HCT116 (cell line): ENCODE results near the gene PIAS2. TPM values are rescaled to one million over a fixed set of nuclear protein-coding genes. Genes with fewer than 3 reads are reported as not detected.

ENCODE experiments used
- ATAC-seq: fragments of 200-7000 bp; cut with Tn5 transposase; 2 replicates; pipeline ENCODE4 v1.9.1; 2020; ENCODE audit warnings: mild to moderate bottlenecking, moderate library complexity
- BruUV-seq: library from RNA; stranded (reverse); fragments of 400-500 nt; replicated peaks from 2 replicates; lab custom pipeline; 2021; lab: Mats Ljungman, UMichigan
- CTCF ChIA-PET: fragments of 300-600 bp; sonication (Branson Sonifier 250); formaldehyde crosslinking; loops from one replicate; lab custom pipeline; 2021; ENCODE audit warnings: antibody characterized with exemption; lab: Charles Lee
- POLR2A ChIA-PET: fragments of 300-600, 350-600 bp; sonication (Branson Sonifier 250); formaldehyde crosslinking; loops from one replicate; lab custom pipeline; 2021; ENCODE audit warnings: antibody characterized with exemption; lab: Charles Lee
- RAD21 ChIA-PET, 2 experiments: fragments of 300-600 bp; sonication (Branson Sonifier 250); formaldehyde crosslinking; loops; one replicate each; lab custom pipeline; 2023; ENCODE audit warnings: low total read pairs in 2 of 2; ENCODE audit not compliant: uncharacterized antibody in 2 of 2, unreplicated experiment in 2 of 2, low non-redundant PET in 1 of 2; lab: Charles Lee
- DNase-seq: peaks from one replicate; pipeline ENCODE4 v3.0.0-alpha.2; 2010; ENCODE audit warnings: low read depth, low spot score
- H2AFZ ChIP-seq: fragments of 200-600 bp; shearing (Covaris generic), sonication (generic); 2 replicates; pipeline ENCODE4 v1.6.1; 2017; ENCODE audit warnings: low read depth, mixed run types, mixed read lengths, antibody characterized with exemption, low read length; ENCODE audit not compliant: poor library complexity, severe bottlenecking
- H3K27ac ChIP-seq: 2 replicates; pipeline ENCODE4 v1.5.1; 2012; ENCODE audit warnings: low read depth, low read length
- H3K27me3 ChIP-seq: fragments of 200-600 bp; sonication (generic); 2 replicates; pipeline ENCODE4 v1.6.1; 2016; ENCODE audit warnings: mixed run types, low read length, mixed read lengths; ENCODE audit not compliant: insufficient read depth
- H3K36me3 ChIP-seq, 2 experiments: fragments of 200-500 bp in 1 of 2; fragments of 200-600 bp in 1 of 2; sonication (Bioruptor generic) in 1 of 2; sonication (generic) in 1 of 2; 2 replicates each; pipeline versions ENCODE4 v1.5.1 to v1.6.1; 2014 to 2016; ENCODE audit warnings: low read length in 2 of 2, inconsistent platforms in 1 of 2, mixed read lengths in 1 of 2, mixed run types in 1 of 2; ENCODE audit not compliant: insufficient read depth in 2 of 2, control insufficient read depth in 1 of 2
- H3K4me1 ChIP-seq, 2 experiments: fragments of 200-600 bp in 1 of 2; sonication (generic) in 1 of 2; 2 replicates each; pipeline versions ENCODE4 v1.5.1 to v1.6.1; 2012 to 2017; ENCODE audit warnings: low read length in 2 of 2, inconsistent platforms in 1 of 2, mild to moderate bottlenecking in 1 of 2, mixed read lengths in 1 of 2, mixed run types in 1 of 2, moderate library complexity in 1 of 2; ENCODE audit not compliant: insufficient read depth in 2 of 2, control insufficient read depth in 1 of 2
- H3K4me2 ChIP-seq: fragments of 200-600 bp; sonication (generic); 2 replicates; pipeline ENCODE4 v1.6.1; 2017; ENCODE audit warnings: mixed run types, low read length, mixed read lengths
- H3K4me3 ChIP-seq, 2 experiments: fragments of 200-600 bp in 1 of 2; sonication (generic) in 1 of 2; replicated peaks in 1 of 2; 2 replicates each; pipeline ENCODE4 v1.5.1; 2011 to 2016; ENCODE audit warnings: low read length in 2 of 2, control low read depth in 1 of 2, low read depth in 1 of 2, mild to moderate bottlenecking in 1 of 2, mixed read lengths in 1 of 2, mixed run types in 1 of 2
- H3K79me2 ChIP-seq: fragments of 200-600 bp; sonication (generic); 2 replicates; pipeline ENCODE4 v1.6.1; 2017; ENCODE audit warnings: mild to moderate bottlenecking, mixed run types, low read length, moderate library complexity, mixed read lengths; ENCODE audit not compliant: insufficient read depth
- H3K9ac ChIP-seq: fragments of 200-600 bp; sonication (generic); 2 replicates; pipeline ENCODE4 v1.6.1; 2016; ENCODE audit warnings: low read length, mixed read lengths
- H3K9me2 ChIP-seq: fragments of 200-600 bp; sonication (generic), shearing (Covaris generic); 2 replicates; pipeline ENCODE4 v1.6.1; 2017; ENCODE audit warnings: mixed run types, mild to moderate bottlenecking, moderate library complexity; ENCODE audit not compliant: insufficient read depth
- H3K9me3 ChIP-seq, 2 experiments: fragments of 200-500 bp in 1 of 2; fragments of 200-600 bp in 1 of 2; sonication (Bioruptor generic) in 1 of 2; sonication (generic) in 1 of 2; 2 replicates each; pipeline ENCODE4 v1.6.1; 2014 to 2017; ENCODE audit warnings: low read length in 2 of 2, mixed read lengths in 2 of 2, inconsistent platforms in 1 of 2, low read depth in 1 of 2, mild to moderate bottlenecking in 1 of 2, mixed run types in 1 of 2, moderate library complexity in 1 of 2; ENCODE audit not compliant: control insufficient read depth in 1 of 2, insufficient read depth in 1 of 2
- H4K20me1 ChIP-seq: fragments of 200-600 bp; sonication (generic), shearing (Covaris generic); 2 replicates; pipeline ENCODE4 v1.6.1; 2017; ENCODE audit warnings: mixed run types, mild to moderate bottlenecking, moderate library complexity; ENCODE audit not compliant: insufficient read depth
- ELF1 ChIP-seq: IDR thresholded peaks from 2 replicates; pipeline ENCODE4 v1.6.1; 2012; ENCODE audit warnings: low read depth, borderline replicate concordance
- EZH2 ChIP-seq: fragments of 200-600 bp; sonication (generic); IDR thresholded peaks from 2 replicates; pipeline ENCODE4 v1.6.1; 2017; ENCODE audit warnings: antibody characterized with exemption, mixed run types
- FOSL1 ChIP-seq: IDR thresholded peaks from 2 replicates; pipeline ENCODE4 v1.6.1; 2012; ENCODE audit warnings: low read depth
- POLR2AphosphoS5 ChIP-seq: IDR thresholded peaks from 2 replicates; pipeline ENCODE4 v1.6.1; 2011; ENCODE audit warnings: mild to moderate bottlenecking, low read depth, low read length, moderate library complexity
- RAD21 ChIP-seq: IDR thresholded peaks from 2 replicates; pipeline ENCODE4 v1.6.1; 2012; ENCODE audit warnings: low read depth, mild to moderate bottlenecking
- TCF7L2 ChIP-seq: IDR thresholded peaks from 2 replicates; pipeline ENCODE4 v1.7.0; 2011; ENCODE audit warnings: borderline replicate concordance, inconsistent platforms; ENCODE audit not compliant: insufficient read depth, insufficient read length; ENCODE audit errors: extremely low read depth
- ZBTB33 ChIP-seq: IDR thresholded peaks from 2 replicates; pipeline ENCODE4 v1.6.1; 2011; ENCODE audit warnings: mild to moderate bottlenecking, low read length, moderate library complexity; ENCODE audit not compliant: insufficient replicate concordance; ENCODE audit errors: extremely low read depth
- ZFX ChIP-seq: fragments of 450-650 bp; IDR thresholded peaks from 2 replicates; pipeline ENCODE4 v1.6.1; 2017
- intact Hi-C: fragments of 100-400 bp; cut with micrococcal nuclease; formaldehyde crosslinking; loops from 2 replicates; pipeline ENCODE4 v1.10.0; 2022
- total RNA-seq: library from RNA; stranded (reverse); gene quantifications from one replicate; pipeline ENCODE4 v1.2.1, GENCODE V29; 2021; ENCODE audit not compliant: unreplicated experiment
- TF ChIP-seq, protein P1 (sequence below): IDR thresholded peaks from 2 replicates; pipeline ENCODE4 v1.6.1; 2012; ENCODE audit warnings: low read depth

The PIAS2 gene
- total RNA-seq, 1 experiment from 2014 or later, result 31.7 TPM

- intact Hi-C loops, result no loop called here
- no peaks in the 10 kb centered on the region for H3K27me3 ChIP-seq
- no peaks in the 10 kb centered on the region for H3K9me2 ChIP-seq
- BruUV-seq, result no TSS peak
- TF ChIP-seq EZH2 (no peak), TCF7L2 (no peak), ZBTB33 (no peak), POLR2AphosphoS5 (no peak), FOSL1 (no peak), RAD21 (no peak), ELF1 (no peak), ZFX (no peak)
- TF ChIP-seq, protein P1, sequence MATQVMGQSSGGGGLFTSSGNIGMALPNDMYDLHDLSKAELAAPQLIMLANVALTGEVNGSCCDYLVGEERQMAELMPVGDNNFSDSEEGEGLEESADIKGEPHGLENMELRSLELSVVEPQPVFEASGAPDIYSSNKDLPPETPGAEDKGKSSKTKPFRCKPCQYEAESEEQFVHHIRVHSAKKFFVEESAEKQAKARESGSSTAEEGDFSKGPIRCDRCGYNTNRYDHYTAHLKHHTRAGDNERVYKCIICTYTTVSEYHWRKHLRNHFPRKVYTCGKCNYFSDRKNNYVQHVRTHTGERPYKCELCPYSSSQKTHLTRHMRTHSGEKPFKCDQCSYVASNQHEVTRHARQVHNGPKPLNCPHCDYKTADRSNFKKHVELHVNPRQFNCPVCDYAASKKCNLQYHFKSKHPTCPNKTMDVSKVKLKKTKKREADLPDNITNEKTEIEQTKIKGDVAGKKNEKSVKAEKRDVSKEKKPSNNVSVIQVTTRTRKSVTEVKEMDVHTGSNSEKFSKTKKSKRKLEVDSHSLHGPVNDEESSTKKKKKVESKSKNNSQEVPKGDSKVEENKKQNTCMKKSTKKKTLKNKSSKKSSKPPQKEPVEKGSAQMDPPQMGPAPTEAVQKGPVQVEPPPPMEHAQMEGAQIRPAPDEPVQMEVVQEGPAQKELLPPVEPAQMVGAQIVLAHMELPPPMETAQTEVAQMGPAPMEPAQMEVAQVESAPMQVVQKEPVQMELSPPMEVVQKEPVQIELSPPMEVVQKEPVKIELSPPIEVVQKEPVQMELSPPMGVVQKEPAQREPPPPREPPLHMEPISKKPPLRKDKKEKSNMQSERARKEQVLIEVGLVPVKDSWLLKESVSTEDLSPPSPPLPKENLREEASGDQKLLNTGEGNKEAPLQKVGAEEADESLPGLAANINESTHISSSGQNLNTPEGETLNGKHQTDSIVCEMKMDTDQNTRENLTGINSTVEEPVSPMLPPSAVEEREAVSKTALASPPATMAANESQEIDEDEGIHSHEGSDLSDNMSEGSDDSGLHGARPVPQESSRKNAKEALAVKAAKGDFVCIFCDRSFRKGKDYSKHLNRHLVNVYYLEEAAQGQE, result no peak
- no peak for DNase-seq
- ChIA-PET CTCF (no interaction called here), POLR2A (no interaction called here), RAD21 (no interaction called here)
- no peak overlapping the region for H2AFZ ChIP-seq
- ATAC-seq, result no peak
- H3K4me3 ChIP-seq, result no peak overlapping the region
- peaks cover 0 to 10% of the 10 kb centered on the region in 2 experiments; a peak in 3 of 4 replicates for H3K9me3 ChIP-seq
- no peaks in the 10 kb centered on the region for H3K4me1 ChIP-seq
- no peak overlapping the region for H3K4me2 ChIP-seq
- peaks cover 0 to 24% of the 10 kb centered on the region in 2 experiments; a peak in 2 of 4 replicates for H3K36me3 ChIP-seq
- no peak overlapping the region for H3K27ac ChIP-seq
- no peaks in the 10 kb centered on the region for H4K20me1 ChIP-seq
- H3K79me2 ChIP-seq, result peaks cover 90% of the 10 kb centered on the region
- no peak overlapping the region for H3K9ac ChIP-seq
These were observed 24.5 kb downstream of the PIAS2 start for GRCh38 chr18:46892842-46893241.
